Raji (cell line): ENCODE results near the gene KIF26A.

Source experiments
- POLR2A ChIP-seq: IDR thresholded peaks from 2 replicates; pipeline ENCODE4 v1.6.1; 2011; ENCODE audit warnings: low read depth, low read length, control low read depth; ENCODE audit not compliant: insufficient read depth

Gene KIF26A

GRCh38 chr14:104161602-104162367 lies 23.4 kb downstream of the KIF26A start:
- TF ChIP-seq POLR2A = no peak

GRCh38 chr14:104162495-104162894 lies 24.1 kb downstream of the KIF26A start:
- TF ChIP-seq POLR2A = no peak

GRCh38 chr14:104163541-104163940 lies 25.2 kb downstream of the KIF26A start:
- no peak for TF ChIP-seq POLR2A

- TF ChIP-seq POLR2A = no peak
Observed at GRCh38 chr14:104164041-104164440, 25.7 kb downstream of the KIF26A start.

DNA sequence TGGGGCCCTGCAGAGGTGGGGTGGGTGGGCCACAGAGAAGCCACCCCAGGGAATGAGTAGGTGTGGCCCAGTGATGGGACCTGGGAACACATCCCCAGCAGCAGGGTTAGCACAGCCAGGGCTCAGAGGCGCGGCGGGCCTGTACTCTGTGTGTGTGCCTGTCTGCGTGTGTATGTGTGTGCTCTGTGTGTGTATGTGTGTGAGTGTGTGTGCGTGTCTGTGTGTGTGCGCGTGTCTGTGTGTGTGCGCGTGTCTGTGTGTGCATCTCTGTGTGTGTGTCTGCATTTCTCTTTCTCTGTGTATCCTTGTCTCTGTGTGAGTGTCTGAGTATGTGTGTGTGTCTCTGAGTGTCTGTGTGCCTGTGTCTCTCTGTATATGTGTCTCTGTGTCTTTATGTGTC lies 26.1 kb downstream of the KIF26A start:
- TF ChIP-seq POLR2A = no peak

- no peak for TF ChIP-seq POLR2A
Observed at GRCh38 chr14:104166698-104167097, 28.3 kb downstream of the KIF26A start.

DNA sequence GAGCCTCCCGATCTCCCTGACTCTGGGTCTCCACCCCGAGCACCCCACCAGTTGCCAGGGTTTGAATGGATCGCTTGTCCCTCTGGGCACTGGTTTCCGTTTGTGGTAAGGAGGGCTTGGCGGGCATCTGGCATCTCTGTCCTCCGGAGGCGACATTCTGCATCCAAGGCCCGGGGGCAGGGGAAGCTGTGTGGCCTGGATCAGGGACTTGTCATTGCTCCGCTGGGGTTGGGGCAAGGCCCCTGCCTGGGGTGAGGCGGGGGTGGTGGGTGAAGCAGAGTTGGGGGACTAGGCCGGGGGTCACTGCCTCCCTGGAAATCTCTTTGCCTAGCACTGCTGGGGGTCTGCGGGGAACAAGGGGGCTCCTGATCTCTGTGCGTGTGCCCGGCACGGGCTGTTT lies 30.2 kb downstream of the KIF26A start:
- no peak for TF ChIP-seq POLR2A

DNA sequence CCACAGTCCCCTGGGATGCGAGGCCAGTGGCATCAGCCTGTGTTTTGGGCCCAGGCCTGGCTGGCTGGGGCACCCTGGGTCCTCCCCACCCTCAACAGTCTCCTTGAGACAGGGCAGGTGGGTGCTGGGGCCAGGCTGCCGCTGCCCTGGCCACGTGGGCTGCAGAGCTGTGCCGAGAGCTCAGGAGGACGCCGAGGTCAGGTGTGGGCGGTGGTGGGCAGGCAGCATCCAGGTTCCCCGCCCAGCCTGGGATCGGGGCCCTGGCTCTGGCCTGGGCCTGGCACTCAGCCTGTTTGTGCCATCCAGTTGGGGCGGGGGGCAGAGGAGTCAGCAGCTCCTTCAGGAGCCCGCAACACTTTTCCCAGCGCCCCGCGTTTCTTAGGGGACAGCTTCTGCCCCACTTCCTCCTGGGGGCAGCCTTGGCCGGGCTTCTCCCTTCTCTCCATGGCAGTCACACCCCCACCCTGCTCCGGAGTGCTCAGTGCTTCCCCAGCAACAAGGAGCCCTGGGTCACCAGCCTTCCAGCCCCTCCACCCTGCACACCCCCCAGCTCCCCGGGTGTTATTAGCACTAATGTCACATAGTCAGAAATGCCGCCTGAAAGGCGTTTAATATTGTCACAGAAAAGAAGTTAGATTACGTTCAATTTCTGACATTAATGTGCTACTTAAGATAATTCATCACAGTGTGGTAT lies 30.8 kb downstream of the KIF26A start:
- TF ChIP-seq POLR2A = no peak

DNA sequence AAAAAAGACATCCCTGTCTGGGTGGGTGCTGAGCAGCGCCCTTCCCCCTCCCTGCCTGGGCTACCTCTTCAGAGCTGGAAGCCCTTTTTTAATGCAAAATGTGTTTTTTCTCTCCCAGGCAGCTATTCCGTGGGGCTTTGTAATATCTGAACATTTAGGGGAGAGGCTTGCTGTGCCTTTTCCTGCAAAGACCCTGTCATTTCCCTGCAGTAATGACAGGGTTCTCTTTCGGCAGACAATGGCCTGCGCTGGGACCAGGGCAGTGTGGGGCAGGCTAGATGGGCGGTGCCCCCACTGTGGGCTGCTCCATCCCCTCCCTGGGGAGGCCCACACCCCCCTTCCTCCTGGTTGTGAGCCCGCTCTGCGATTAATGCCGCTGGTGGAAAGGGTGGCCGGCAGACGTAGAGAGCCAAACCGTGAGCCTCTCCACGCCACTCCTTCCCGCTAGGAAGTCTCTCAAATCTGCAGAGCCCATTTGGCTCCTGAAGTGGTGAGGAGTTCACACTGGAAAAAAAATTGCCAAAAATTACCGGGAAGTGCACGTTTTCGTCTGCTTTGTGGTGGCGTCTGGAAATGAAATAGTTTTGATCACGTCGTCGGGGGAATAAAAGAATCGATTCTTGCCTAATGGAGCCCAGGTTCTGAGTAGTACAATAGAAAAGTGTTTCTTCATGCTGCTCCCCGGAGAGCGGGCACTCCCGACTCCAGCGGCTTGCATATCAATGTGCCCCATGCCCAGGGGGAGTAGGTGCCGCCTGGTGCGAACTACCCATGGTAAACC lies 31.5 kb downstream of the KIF26A start:
- no peak for TF ChIP-seq POLR2A

- no peak for TF ChIP-seq POLR2A
Observed at GRCh38 chr14:104171029-104171697, 32.8 kb downstream of the KIF26A start.

DNA sequence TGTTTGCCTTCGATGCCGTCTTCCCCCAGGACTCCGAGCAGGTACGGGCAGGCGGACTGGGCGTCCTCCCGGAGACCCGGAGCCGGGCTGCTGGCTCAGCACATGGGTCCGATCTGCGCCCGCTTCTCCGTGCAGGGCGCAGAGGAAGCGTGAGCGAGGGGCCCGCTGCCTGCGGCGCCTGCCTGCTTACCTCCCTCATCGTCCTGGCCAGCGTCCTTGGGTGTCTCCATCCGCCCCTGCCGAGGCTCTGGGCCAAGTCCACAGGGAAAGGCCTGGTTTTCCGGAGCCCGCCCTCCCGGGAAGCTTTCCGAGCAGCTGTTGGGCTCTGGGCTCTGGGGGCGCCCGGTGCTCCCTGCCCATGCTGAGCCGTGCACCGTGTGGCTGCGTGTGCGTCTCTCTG lies 33.5 kb downstream of the KIF26A start:
- no peak for TF ChIP-seq POLR2A

DNA sequence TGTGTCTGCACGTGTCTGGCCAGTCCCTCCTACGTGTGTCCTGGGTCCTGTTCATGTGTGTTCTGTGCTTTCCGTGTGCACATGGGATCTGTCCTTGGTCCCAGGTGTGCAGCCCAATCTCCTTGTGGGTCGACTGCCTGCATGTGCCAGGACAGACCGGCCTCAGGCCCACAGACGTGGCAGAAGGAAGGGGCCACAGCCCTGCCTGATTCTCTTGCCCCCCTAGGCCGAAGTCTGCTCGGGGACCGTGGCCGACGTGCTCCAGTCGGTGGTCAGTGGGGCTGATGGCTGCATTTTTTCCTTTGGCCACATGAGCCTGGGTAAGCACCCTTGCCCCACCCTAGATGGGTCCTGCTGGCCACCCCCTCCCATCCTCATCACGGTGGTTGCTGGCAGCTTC lies 34.0 kb downstream of the KIF26A start:
- TF ChIP-seq POLR2A = no peak

GRCh38 chr14:104172880-104173279 lies 34.5 kb downstream of the KIF26A start:
- no peak for TF ChIP-seq POLR2A

GRCh38 chr14:104174051-104174450 lies 35.7 kb downstream of the KIF26A start:
- no peak for TF ChIP-seq POLR2A

GRCh38 chr14:104175041-104175440 lies 36.7 kb downstream of the KIF26A start:
- no peak for TF ChIP-seq POLR2A
